ENCODE results near the gene SRSF6. TPM values are rescaled to one million over a fixed set of nuclear protein-coding genes. Genes with fewer than 3 reads are reported as not detected.

Gene SRSF6
- total and polyA plus RNA-seq, 4 donors: 26.7 to 135 (median 91.3) TPM

GRCh38 chr20:43463527-43464218 lies 6.0 kb downstream of the SRSF6 start:
- DNase-seq (no peak), ATAC-seq (ENCODE audit: low FRiP score) (no peak)
- H3K4me3 ChIP-seq (ENCODE audit: low read length in 2 of 2): no peak overlapping the region
- no peaks in the 10 kb centered on the region for H3K27me3 ChIP-seq (ENCODE audit: control insufficient read depth in 1 of 2, insufficient read depth in 2 of 2, low read length in 1 of 2)
- H3K36me3 ChIP-seq (ENCODE audit: control insufficient read depth in 1 of 2, insufficient read depth in 2 of 2, low read length in 1 of 2): peaks cover 5 to 7% of the 10 kb centered on the region in 2 donors
- H3K4me1 ChIP-seq (ENCODE audit: control insufficient read depth in 1 of 2, insufficient read depth in 2 of 2, low read length in 2 of 2): peaks cover 0 to 2% of the 10 kb centered on the region in 2 donors
- intact Hi-C loops (cut with DNase I): loop anchor here in 1 of 2 donors (10.0 kb wide), 1 partner anchor 461 kb away; no protein-coding TSS in a partner anchor
- H3K27ac ChIP-seq (ENCODE audit: low read depth in 1 of 2, low read length in 2 of 2): no peak overlapping the region
- H3K9me3 ChIP-seq (ENCODE audit: control insufficient read depth, low read length): no peaks in the 10 kb centered on the region
- WGBS, 2 donors: 56 to 62% methylated on average over 3 of the region's 3 CpGs

GRCh38 chr20:43464219-43464790 lies 6.6 kb downstream of the SRSF6 start:
- intact Hi-C loops (cut with DNase I): loop anchor here in 1 of 2 donors (10.0 kb wide), 1 partner anchor 460 kb away; no protein-coding TSS in a partner anchor
- no peaks in the 10 kb centered on the region for H3K4me1 ChIP-seq (ENCODE audit: control insufficient read depth in 1 of 2, insufficient read depth in 2 of 2, low read length in 2 of 2)
- H3K9me3 ChIP-seq (ENCODE audit: control insufficient read depth, low read length): no peaks in the 10 kb centered on the region
- DNase-seq: no peak
- H3K4me3 ChIP-seq (ENCODE audit: low read length in 2 of 2): no peak overlapping the region
- H3K36me3 ChIP-seq (ENCODE audit: control insufficient read depth in 1 of 2, insufficient read depth in 2 of 2, low read length in 1 of 2): peaks cover 5 to 7% of the 10 kb centered on the region in 2 donors
- ATAC-seq (ENCODE audit: low FRiP score): no peak
- no peaks in the 10 kb centered on the region for H3K27me3 ChIP-seq (ENCODE audit: control insufficient read depth in 1 of 2, insufficient read depth in 2 of 2, low read length in 1 of 2)
- WGBS, 2 donors: 91 to 93% methylated on average over 9 of the region's 9 CpGs
- no peak overlapping the region for H3K27ac ChIP-seq (ENCODE audit: low read depth in 1 of 2, low read length in 2 of 2)

DNA sequence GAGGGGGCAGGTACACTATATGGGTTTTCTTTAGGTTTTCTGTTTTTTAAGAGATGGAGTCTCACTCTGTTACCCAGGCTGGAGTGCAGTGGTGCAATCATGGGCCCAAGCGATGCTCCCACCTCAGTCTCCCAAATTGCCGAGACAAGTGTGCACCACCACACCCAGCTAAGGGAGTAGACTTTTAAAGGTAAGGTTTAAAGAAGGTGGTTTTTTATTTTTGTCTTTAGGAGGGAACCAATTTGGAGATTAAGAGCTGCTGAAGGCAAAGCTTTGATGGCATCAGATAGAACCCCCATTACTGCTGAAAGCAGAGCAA lies 7.9 kb downstream of the SRSF6 start:
- Histone ChIP-seq H3K27ac (ENCODE audit: low read depth in 1 of 2, low read length in 2 of 2) (no peak overlapping the region), H3K27me3 (ENCODE audit: control insufficient read depth in 1 of 2, insufficient read depth in 2 of 2, low read length in 1 of 2) (no peaks in the 10 kb centered on the region), H3K4me3 (ENCODE audit: low read length in 2 of 2) (no peak overlapping the region), H3K9me3 (ENCODE audit: control insufficient read depth, low read length) (no peaks in the 10 kb centered on the region), H3K4me1 (ENCODE audit: control insufficient read depth in 1 of 2, insufficient read depth in 2 of 2, low read length in 2 of 2) (no peaks in the 10 kb centered on the region), H3K36me3 (ENCODE audit: control insufficient read depth in 1 of 2, insufficient read depth in 2 of 2, low read length in 1 of 2) (peaks cover 3 to 7% of the 10 kb centered on the region in 2 donors)
- 98 to 100% methylated on average over 2 of the region's 2 CpGs for WGBS, 2 donors
- DNase-seq (no peak), ATAC-seq (ENCODE audit: low FRiP score) (no peak)
- intact Hi-C loops (cut with DNase I): loop anchor here in 1 of 2 donors (10.0 kb wide), 1 partner anchor 459 kb away; no protein-coding TSS in a partner anchor

DNA sequence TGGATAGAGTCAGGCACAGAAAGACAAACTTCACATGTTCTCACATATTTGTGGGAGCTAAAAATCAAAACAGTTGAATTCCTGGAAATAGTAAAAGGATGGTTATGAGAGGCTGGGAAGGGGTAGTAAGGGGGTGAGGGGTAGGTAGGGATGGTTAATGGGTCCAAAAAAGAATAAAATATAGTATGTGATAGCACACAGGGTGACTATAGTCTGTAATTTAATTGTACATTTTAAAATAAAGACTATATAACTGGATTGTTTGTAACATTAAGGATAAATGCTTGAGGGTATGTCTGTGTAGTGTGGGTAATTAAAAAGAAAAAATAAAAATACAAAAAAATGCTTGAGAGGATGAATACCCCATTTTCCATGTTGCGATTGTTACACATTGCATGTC lies 9.9 kb downstream of the SRSF6 start:
- no peaks in the 10 kb centered on the region for H3K9me3 ChIP-seq (ENCODE audit: control insufficient read depth, low read length)
- no peaks in the 10 kb centered on the region for H3K4me1 ChIP-seq (ENCODE audit: control insufficient read depth in 1 of 2, insufficient read depth in 2 of 2, low read length in 2 of 2)
- intact Hi-C loops (cut with DNase I): loop anchor here in 1 of 2 donors (10.0 kb wide), 1 partner anchor 457 kb away; no protein-coding TSS in a partner anchor
- H3K36me3 ChIP-seq (ENCODE audit: control insufficient read depth in 1 of 2, insufficient read depth in 2 of 2, low read length in 1 of 2): peaks cover 3 to 5% of the 10 kb centered on the region in 2 donors
- H3K27me3 ChIP-seq (ENCODE audit: control insufficient read depth in 1 of 2, insufficient read depth in 2 of 2, low read length in 1 of 2): no peaks in the 10 kb centered on the region
- ATAC-seq (ENCODE audit: low FRiP score) (no peak), DNase-seq (no peak)
- WGBS, 2 donors: 96 to 97% methylated on average over 1 of the region's 1 CpG
- no peak overlapping the region for H3K27ac ChIP-seq (ENCODE audit: low read depth in 1 of 2, low read length in 2 of 2)
- H3K4me3 ChIP-seq (ENCODE audit: low read length in 2 of 2): no peak overlapping the region

DNA sequence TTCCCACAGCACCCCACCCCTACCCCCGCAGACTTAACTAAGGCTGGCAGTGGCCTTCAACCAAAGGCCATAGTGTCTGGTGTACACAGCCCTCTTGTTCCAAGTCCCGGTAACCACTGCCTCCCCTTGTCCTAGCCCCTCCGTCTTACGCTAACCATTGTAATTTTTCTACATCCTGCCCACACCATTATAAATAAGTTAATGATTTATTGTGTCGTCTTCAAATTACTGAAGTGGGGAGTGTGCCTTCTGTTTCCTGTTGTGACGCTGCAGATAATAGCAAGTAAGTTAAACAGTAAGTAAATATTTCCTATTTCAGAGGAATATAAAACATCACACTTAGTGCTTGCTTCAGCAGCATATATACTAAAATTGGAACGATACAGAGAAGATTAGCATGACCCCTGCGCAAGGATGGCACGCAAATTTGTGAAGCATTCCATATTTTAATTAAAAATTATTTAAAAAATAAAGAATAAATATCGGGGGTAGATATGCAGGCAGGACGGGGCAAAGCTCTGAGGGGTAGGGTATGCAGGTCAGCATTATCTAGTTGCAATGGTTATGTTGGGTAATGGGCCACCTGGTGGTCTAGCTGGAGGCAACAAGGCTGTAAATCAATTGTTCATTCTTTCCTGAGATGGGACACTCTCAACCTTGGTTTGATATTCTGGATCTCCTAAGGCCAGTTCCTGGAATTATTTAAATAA lies 15.1 kb downstream of the SRSF6 start:
- WGBS, 2 donors: 88 to 89% methylated on average over 11 of the region's 11 CpGs
- no peaks in the 10 kb centered on the region for H3K27me3 ChIP-seq (ENCODE audit: control insufficient read depth in 1 of 2, insufficient read depth in 2 of 2, low read length in 1 of 2)
- H3K27ac ChIP-seq (ENCODE audit: low read depth in 1 of 2, low read length in 2 of 2): no peak overlapping the region
- no peak overlapping the region for H3K4me3 ChIP-seq (ENCODE audit: low read length in 2 of 2)
- intact Hi-C loops (cut with DNase I): no loop called here
- no peaks in the 10 kb centered on the region for H3K9me3 ChIP-seq (ENCODE audit: control insufficient read depth, low read length)
- peaks cover 0 to 2% of the 10 kb centered on the region in 2 donors for H3K36me3 ChIP-seq (ENCODE audit: control insufficient read depth in 1 of 2, insufficient read depth in 2 of 2, low read length in 1 of 2)
- DNase-seq (no peak), ATAC-seq (ENCODE audit: low FRiP score) (no peak)
- H3K4me1 ChIP-seq (ENCODE audit: control insufficient read depth in 1 of 2, insufficient read depth in 2 of 2, low read length in 2 of 2): no peaks in the 10 kb centered on the region

GRCh38 chr20:43473381-43473704 lies 15.6 kb downstream of the SRSF6 start:
- ATAC-seq (ENCODE audit: low FRiP score): no peak
- H3K9me3 ChIP-seq (ENCODE audit: control insufficient read depth, low read length): no peaks in the 10 kb centered on the region
- no peak overlapping the region for H3K27ac ChIP-seq (ENCODE audit: low read depth in 1 of 2, low read length in 2 of 2)

DNA sequence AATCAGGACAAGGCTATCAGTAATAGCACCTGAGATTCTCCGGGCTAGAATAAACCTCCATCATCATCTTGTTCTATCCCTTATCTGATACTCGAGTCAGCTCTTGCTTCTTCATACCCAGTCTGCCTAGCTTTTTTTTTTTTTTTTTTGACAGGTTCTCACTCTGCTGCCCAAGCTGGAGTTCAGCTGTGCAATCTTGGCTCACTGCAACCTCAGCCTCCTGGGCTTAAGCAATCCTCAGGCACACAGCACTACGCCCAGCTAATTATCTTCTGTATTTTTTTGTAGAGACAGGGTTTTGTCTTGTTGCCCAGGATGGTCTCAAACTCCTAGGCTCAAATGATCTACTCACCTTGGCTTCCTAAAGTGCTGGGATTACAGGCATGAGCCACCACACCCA lies 19.5 kb downstream of the SRSF6 start:
- no peaks in the 10 kb centered on the region for H3K27me3 ChIP-seq (ENCODE audit: control insufficient read depth in 1 of 2, insufficient read depth in 2 of 2, low read length in 1 of 2)
- H3K4me3 ChIP-seq (ENCODE audit: low read length in 2 of 2): no peak overlapping the region
- H3K36me3 ChIP-seq (ENCODE audit: control insufficient read depth in 1 of 2, insufficient read depth in 2 of 2, low read length in 1 of 2): no peaks in the 10 kb centered on the region
- H3K27ac ChIP-seq (ENCODE audit: low read depth in 1 of 2, low read length in 2 of 2): no peak overlapping the region
- DNase-seq (no peak), ATAC-seq (ENCODE audit: low FRiP score) (no peak)
- no peaks in the 10 kb centered on the region for H3K9me3 ChIP-seq (ENCODE audit: control insufficient read depth, low read length)
- no peaks in the 10 kb centered on the region for H3K4me1 ChIP-seq (ENCODE audit: control insufficient read depth in 1 of 2, insufficient read depth in 2 of 2, low read length in 2 of 2)
- WGBS, 2 donors: 49 to 63% methylated on average over 3 of the region's 3 CpGs
- intact Hi-C loops (cut with DNase I): no loop called here

More at GRCh38 chr20:43473381-43473704, 15.6 kb downstream of the SRSF6 start:
- 96 to 100% methylated on average over 4 of the region's 4 CpGs for WGBS, 2 donors
- intact Hi-C loops (cut with DNase I): no loop called here
- H3K4me1 ChIP-seq (ENCODE audit: control insufficient read depth in 1 of 2, insufficient read depth in 2 of 2, low read length in 2 of 2): no peaks in the 10 kb centered on the region
- H3K4me3 ChIP-seq (ENCODE audit: low read length in 2 of 2): no peak overlapping the region
- no peak for DNase-seq
- H3K36me3 ChIP-seq (ENCODE audit: control insufficient read depth in 1 of 2, insufficient read depth in 2 of 2, low read length in 1 of 2): peaks cover 0 to 2% of the 10 kb centered on the region in 2 donors
- no peaks in the 10 kb centered on the region for H3K27me3 ChIP-seq (ENCODE audit: control insufficient read depth in 1 of 2, insufficient read depth in 2 of 2, low read length in 1 of 2)

DNA sequence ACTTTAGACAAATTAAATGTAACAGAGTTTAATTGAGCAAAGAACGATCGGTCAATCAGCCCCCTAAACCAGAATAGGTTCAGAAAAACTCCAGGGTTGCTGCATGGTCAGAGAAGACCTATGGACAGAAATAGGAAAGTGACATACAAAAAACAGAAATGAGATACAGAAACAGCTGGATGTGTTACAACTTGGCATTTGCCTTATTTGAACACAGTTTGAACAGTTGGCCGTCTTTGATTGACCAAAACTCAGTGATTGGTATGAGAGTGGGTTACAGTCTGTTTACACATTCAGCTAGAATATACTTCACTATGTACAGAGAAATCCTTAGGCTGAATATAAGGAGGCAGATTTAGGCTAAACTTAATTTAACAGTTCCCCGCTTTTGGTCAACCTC lies 19.9 kb downstream of the SRSF6 start:
- ATAC-seq (ENCODE audit: low FRiP score) (no peak), DNase-seq (no peak)
- no peaks in the 10 kb centered on the region for H3K36me3 ChIP-seq (ENCODE audit: control insufficient read depth in 1 of 2, insufficient read depth in 2 of 2, low read length in 1 of 2)
- 77 to 78% methylated on average over 4 of the region's 4 CpGs for WGBS, 2 donors
- no peaks in the 10 kb centered on the region for H3K4me1 ChIP-seq (ENCODE audit: control insufficient read depth in 1 of 2, insufficient read depth in 2 of 2, low read length in 2 of 2)
- no peaks in the 10 kb centered on the region for H3K9me3 ChIP-seq (ENCODE audit: control insufficient read depth, low read length)
- intact Hi-C loops (cut with DNase I): no loop called here
- no peak overlapping the region for H3K27ac ChIP-seq (ENCODE audit: low read depth in 1 of 2, low read length in 2 of 2)
- no peaks in the 10 kb centered on the region for H3K27me3 ChIP-seq (ENCODE audit: control insufficient read depth in 1 of 2, insufficient read depth in 2 of 2, low read length in 1 of 2)
- H3K4me3 ChIP-seq (ENCODE audit: low read length in 2 of 2): no peak overlapping the region

All from aorta (tissue), 5 donors.